ENCODE data around the gene SEPTIN5. TPM values are rescaled to one million over a fixed set of nuclear protein-coding genes. Genes with fewer than 3 reads are reported as not detected.
A peak's percentile ranks its signal among the peaks of the same experiment; 100 is the strongest.

SEPTIN5 gene
- total and polyA plus RNA-seq, 9 of the 15 experiments (the other 6 are each of a cell fraction or from before 2014, with no cell fraction given) = 0.03 to 195 (median 119) TPM

- TF ChIP-seq BCLAF1 (IDR thresholded peaks at IDR 0.05; ENCODE audit: borderline replicate concordance in 1 of 2, control insufficient read depth in 1 of 2, low read depth in 2 of 2, low read length in 1 of 2) (peak in 1 of 2 experiments; percentile 76; a peak in 1 of 4 replicates), CTCF (IDR thresholded peaks at IDR 0.05 in 2 of 3, conservative IDR thresholded peaks at IDR 0.05 in 1 of 3; ENCODE audit: insufficient read depth in 2 of 3, low read depth in 1 of 3, low read length in 3 of 3) (peak; percentile 98 to 100 (median 98)), JUN (IDR thresholded peaks at IDR 0.05; ENCODE audit: borderline replicate concordance, low read depth, low read length) (peak; percentile 67; the same call in 1 of the 2 replicates), JUN (CRISPR knock-in tag; IDR thresholded peaks at IDR 0.05; ENCODE audit: borderline replicate concordance) (no peak), ZNF280A (IDR thresholded peaks at IDR 0.05; ENCODE audit: low read depth, partially characterized antibody) (no peak), ZHX1 (conservative IDR thresholded peaks at IDR 0.05; ENCODE audit: low read length) (peak; percentile 88), MITF (IDR thresholded peaks at IDR 0.05) (no peak), ZSCAN29 (IDR thresholded peaks at IDR 0.05) (peak; percentile 10), PRDM10 (IDR thresholded peaks at IDR 0.05; ENCODE audit: partially characterized antibody) (peak; percentile 44)
These were observed 3.6 kb downstream of the SEPTIN5 start (continued) for GRCh38 chr22:19717691-19718455.
